Neural progenitor cell (in vitro differentiated cells): Measurements from ENCODE around the gene NOSTRIN.

Experiments used
- CTCF ChIP-seq: fragments of 200-600 bp; sonication (generic); IDR thresholded peaks from 2 replicates; pipeline ENCODE4 v1.5.1; 2017; ENCODE audit warnings: antibody characterized with exemption, mild to moderate bottlenecking
- EZH2 ChIP-seq: fragments of 200-600 bp; sonication (generic); IDR thresholded peaks from 2 replicates; pipeline ENCODE4 v1.6.1; 2017; ENCODE audit warnings: antibody characterized with exemption, mild to moderate bottlenecking, moderate library complexity
- EZH2phosphoT487 ChIP-seq: fragments of 200-600 bp; sonication (generic); IDR thresholded peaks from 2 replicates; pipeline ENCODE4 v1.6.1; 2017; ENCODE audit warnings: antibody characterized with exemption

DNA sequence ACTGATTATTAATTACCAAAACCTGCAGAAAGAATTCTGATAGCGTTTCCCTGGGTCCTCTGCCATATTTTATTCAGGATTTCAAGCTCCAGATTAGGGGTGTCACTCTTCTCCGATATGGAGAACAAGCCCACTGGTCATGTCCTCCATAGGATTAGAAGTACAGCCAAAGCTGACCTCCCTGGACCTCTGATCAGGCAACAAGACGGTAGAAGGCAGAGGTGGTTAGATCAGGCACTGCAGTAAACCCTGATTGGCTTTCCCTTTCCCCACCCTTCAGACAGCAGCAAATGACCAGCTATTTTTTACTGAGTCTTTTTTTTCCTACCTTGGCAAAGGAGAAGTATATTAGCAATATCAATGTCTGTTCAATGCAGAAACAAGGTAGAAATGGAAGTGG is 50.0 kb downstream of the NOSTRIN start:
- TF ChIP-seq EZH2 (no peak), CTCF (no peak), EZH2phosphoT487 (no peak)
